GM19351 (cell line): ENCODE measurements around the gene GMEB1.
"Not testable (repeated sequence)": the region's sequence is repeated elsewhere in the genome, so short reads cannot be mapped to it uniquely, and the experiment has no call there.

ENCODE experiments used
- ATAC-seq: cut with Tn5 transposase; IDR thresholded peaks from one replicate; pipeline ENCODE4 v1.9.1; 2021; ENCODE audit warnings: mild to moderate bottlenecking, moderate library complexity; ENCODE audit not compliant: unreplicated experiment

GMEB1 gene, protein sequence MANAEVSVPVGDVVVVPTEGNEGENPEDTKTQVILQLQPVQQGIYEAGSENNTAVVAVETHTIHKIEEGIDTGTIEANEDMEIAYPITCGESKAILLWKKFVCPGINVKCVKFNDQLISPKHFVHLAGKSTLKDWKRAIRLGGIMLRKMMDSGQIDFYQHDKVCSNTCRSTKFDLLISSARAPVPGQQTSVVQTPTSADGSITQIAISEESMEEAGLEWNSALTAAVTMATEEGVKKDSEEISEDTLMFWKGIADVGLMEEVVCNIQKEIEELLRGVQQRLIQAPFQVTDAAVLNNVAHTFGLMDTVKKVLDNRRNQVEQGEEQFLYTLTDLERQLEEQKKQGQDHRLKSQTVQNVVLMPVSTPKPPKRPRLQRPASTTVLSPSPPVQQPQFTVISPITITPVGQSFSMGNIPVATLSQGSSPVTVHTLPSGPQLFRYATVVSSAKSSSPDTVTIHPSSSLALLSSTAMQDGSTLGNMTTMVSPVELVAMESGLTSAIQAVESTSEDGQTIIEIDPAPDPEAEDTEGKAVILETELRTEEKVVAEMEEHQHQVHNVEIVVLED

DNA sequence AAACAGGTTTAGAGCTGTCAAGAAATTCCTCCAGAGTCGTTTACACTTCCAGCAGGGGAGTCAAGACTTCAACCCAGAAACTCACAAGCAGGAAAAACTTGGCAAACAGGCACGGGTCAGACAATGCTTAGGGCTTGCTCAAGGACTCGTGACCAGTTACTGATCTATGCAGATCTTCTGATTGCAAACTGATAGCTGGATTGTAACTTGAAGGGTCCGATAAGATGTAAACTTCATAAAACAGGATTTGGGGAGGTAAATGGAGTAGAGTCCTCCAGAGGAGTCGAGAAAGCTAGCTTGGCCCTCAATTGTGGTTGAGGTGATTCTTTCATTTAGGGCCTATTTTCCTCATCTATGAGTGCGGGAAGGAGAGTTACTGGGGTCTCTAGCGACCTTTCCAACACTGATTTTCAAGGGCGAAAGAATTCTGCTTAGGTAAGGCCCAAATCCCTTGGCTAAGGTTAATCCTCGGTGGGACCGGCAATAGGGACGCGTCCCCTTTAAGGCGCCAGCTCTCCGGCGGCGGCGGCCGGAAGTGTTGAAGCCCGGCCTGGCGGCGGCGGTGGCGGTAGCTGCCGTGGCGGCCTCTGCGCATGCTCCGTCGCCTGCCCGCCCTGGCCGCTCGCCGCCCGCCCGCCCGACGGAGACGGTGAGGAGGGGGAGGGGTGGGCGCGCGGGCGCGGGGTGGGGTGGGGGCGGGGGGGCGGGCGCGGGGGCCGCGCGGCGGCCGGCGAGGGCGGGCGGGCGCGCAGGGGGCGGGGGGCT, at the start of gene GMEB1:
GMEB1 (plus strand) TSS at position 594 of the 765 bp plus-strand sequence. CDS start 14,829 bp downstream, outside the sequence.
- peak; percentile 57 for ATAC-seq

DNA sequence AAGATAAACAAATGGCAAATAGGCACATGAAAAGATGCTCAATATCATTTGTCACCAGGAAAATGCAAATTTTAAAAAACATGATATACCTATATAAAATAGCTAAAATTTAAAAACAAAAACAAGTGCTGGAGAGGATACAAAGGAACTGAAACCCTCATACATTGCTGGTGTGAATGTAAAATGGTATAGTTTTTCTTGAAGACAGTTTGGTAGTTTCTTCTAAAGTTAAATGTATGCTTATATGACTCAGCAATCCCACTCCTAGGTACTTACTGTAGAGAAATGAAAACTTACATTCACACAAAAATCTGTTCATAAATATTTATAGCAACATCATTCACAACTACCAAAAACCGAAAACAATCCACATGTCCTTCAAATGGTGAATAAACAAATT, 36.9 kb upstream of the GMEB1 start:
- no peak for ATAC-seq

DNA sequence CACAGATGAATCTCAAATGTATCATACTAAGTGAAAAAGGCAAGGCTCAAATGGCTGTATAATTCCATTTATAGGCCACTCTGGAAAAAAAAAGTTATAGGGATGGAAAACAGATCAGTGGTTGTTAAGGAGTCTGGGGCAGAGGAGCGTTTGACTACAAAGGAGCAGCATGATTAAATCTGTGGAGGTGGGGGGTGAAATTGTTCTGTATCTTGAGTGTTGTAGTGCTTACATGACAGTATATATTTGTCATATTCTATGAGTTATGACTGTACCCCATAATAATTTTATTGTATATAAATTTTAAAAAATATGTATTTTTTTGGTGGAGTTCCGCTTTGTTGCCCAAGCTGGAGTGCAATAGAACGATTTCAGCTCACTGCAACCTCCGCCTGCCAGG, 36.0 kb upstream of the GMEB1 start:
- no peak for ATAC-seq

DNA sequence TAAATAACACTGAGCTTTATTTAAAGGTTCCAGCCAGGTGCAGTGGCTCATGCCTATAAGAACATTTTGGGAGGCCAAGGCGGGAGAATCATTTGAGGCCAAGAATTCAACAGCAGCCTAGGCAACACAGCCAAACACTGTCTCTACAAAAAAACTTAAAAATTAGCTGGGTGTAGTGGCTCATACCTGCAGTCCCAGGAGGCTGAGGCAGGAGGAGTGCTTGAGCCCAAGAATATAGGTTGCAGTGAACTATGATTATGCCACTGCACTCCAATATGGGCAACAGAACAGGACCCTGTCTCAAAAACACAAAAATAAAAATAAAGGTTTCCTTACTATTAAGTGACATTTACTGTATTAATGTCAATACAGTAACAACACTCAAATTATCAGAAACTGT, 27.8 kb upstream of the GMEB1 start:
- ATAC-seq: no peak

DNA sequence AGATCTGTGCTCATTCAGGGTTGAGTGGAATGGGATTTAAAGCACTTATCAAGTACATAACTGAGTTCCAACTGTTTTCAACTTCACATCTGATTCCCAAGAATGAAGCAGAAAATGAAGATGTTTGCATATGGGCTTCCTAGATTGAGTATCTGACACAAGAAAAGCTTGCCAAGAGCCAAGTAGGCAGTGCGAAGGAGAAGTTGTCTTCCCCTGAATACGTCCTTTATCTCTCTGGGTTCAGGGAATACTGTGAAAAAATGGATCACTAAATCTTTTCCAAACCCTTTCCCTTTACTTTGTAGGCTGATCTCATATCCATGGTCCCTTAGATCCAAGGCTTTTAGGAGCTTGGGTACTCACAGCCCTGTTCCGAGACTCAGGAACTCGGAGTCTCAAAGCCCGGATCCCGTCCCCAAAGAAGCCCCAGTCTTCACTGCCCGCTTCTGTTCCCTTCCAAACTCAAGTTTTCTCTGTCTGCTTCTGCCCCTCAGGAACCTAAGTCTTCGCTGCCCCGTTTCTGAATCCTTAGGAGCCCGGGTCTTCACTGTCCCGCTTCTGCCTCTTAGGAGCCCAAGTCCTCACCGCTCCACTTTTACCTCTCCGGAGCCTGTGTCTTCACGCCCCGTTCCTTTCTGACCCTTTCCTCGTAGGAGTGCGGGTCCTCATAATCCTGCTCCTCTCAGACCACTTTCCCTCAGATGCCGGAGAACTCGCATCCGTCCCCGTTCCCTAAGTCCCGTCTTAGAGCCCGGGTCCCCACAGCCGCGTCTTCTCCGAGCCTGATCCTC, 26.3 kb upstream of the GMEB1 start:
- ATAC-seq: no peak

DNA sequence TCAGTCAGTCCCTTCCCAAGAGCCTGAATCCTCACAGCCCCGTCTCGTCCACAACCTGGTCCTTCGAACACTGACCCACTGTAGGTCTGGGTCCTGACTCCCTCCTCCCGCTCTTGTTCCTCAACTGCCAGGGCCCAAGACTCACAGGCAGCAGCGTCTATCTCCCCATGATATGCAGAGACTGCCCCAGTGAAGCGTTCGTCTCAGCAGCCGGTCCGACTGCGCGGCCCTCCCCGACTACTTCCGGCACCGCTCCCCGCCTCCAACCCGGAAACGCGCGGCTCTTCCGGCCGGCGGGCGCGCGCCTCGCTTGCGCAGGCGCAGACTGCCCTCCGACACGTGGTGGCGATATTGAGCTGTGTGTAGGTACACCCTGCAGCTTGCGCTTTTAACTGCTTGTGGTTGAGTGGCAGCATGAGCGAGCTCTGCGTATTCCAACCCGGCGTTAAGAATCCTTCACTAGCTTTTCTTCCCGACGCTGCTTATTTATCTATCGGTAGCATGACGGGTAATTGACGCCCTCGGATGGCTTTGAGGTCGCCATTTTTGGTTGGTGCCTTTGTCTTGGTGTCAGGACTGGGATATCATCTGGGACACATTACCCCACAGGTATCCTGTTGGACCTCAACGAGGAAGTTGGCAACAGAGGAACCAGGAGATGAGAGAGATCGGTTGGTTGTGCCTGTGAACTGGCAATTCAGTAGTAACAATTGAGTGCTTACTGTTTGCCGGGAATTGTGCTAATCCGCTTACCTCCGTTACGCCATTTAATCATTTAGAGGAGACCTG, 25.5 kb upstream of the GMEB1 start, which contains the start of gene TAF12:
TAF12 (minus strand) TSS at position 221 of the 789 bp plus-strand sequence. CDS start 20,986 bp downstream, outside the sequence.
- peak; percentile 68 for ATAC-seq

DNA sequence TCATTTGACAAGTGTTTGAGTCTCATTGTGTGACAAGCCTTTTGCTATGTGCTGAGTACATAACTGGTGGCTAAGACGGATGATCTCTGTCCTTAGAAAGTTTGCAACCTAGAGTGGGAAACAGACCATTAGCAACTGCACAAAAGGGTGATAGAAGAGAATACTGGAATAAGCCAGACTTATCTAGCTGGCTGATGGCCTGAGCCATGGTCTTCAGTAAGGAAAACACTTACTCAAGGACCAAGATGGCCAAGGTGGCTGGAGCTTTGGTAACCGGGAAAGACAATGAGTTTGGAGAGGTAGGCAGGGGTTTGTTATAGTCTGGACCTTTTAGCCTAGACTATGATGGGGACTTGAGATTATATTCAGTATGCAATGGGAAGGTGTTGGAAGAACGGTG, 24.1 kb upstream of the GMEB1 start:
- no peak for ATAC-seq

DNA sequence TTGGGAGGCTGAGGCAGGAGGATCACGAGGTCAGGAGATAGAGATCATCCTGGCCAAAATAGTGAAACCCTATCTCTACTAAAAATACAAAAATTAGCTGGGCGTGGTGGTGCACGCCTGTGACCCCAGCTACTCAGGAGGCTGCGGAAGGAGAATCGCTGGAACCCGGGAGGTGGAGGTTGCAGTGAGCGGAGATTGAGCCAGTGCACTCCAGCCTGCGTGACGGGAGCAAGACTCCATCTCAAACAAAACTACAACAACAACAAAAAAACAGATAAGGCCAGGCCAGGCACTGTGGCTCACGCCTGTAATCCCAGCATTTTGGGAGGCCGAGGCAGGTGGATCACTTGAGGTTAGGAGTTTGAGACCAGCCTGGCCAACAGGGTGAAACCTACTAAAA, 23.2 kb upstream of the GMEB1 start:
- not testable (repeated sequence) for ATAC-seq

DNA sequence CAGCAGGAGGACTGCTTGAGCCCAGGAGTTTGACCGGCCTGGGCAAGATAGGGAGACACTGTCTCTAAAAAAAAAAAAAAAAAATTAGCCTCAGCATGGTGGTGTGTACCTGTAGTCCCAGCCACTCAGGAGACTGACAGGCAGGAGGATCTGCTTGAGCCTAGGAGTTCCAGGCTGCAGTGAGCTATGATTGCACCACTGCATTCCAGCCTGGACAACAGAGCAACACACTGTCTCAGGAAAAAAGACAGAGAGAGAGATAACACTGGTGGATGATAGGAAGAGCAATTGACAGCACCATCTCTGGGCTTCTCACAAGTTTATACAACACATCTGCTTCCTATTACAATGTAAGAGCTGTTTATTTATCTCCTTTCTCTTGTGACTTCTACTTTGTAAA, 22.5 kb upstream of the GMEB1 start:
- ATAC-seq: no peak

DNA sequence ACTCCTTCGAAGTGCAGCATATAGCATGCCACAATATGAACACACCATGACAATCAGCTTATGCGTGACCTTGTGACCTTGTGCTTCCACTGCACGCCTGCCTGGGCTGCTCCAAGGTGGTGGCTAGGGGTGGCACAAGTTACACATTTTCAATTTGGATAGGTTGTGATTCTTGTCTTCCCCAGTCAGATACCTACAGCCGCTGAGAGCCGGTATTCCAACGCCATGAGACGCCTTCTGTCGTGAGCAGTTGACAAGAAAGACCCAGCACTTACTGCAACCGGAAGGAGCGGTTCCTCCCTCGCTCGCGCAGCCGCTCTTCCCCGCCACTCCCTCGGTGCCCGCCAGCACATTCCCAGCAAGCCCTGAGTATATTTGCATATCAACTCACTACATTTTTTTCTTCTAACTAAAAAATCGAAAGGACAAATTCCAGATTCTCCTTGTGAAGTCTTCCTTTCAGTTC, 20.5 kb upstream of the GMEB1 start:
- ATAC-seq: peak; percentile 66

DNA sequence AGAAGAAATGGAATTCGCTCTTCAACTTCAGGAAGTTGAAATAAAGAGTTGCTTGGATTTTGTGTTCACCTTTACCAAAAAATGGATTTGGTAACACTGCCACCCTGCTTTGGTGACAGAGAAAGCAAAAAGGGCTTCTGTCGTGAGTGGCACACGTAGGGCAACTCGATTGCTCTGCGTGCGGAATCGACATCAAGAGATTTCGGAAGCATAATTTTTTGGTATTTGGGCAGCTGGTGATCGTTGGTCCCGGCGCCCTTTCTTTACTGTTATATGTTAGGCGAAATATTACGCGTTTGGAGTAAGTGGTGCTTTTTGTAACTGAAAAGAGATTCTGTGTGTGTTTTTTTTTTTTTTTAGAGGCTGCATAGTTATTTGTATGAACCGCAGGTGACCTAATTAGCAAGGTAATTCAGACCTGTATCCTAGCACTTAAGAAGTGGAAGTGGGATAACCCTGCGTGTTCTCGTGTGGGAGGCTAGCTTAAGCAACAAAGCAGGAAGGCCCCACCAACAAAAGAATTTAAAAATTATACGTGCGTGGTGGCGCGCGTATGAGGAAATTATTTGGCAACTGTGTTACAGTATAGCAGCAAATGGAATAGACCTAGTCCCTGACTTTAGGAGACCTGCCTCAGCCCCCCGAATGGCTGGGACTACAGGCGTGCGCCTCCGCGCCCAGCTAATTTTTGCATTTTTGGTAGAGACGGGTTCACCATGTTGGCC, 19.9 kb upstream of the GMEB1 start, which contains the start of gene RNU11:
RNU11 (plus strand) TSS at position 127 of the 725 bp plus-strand sequence.
- ATAC-seq: peak; percentile 66

DNA sequence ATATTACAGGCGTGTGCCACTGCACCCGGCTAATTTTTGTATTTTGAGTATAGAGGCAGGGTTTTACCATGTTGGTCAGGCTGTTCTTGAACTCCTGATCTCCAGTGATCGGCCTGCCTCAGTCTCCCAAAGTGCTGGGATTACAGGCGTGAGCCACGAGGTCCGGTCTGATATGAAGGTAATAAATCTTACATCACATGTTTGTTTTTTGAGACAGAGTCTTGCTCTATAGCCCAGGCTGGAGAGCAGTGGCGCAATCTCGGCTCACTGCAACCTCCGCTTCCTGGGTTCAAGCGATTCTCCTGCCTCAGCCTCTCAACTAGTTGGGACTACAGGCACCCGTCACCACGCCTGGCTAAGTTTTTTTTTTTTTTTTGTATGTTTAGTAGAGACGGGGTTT, 15.5 kb upstream of the GMEB1 start:
- not testable (repeated sequence) for ATAC-seq

DNA sequence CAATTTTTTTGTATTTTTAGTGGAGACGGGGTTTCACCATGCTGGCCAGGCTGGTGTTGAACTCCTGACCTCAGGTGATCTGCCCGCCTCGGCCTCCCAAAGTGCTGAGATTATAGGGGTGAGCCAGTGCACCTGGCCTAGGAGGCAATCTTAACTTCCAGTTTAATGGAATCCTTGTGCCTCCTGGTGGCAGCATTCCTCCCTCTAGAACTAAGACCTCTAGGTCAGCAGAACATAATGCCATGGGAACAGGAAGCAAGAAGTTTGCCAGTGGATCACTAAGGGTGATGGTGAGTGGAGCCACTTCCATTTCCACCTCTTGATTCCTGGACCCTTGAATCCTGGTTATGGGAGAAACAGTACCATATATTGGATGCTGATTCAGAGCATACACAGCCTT, 14.7 kb upstream of the GMEB1 start:
- ATAC-seq: not testable (repeated sequence)

DNA sequence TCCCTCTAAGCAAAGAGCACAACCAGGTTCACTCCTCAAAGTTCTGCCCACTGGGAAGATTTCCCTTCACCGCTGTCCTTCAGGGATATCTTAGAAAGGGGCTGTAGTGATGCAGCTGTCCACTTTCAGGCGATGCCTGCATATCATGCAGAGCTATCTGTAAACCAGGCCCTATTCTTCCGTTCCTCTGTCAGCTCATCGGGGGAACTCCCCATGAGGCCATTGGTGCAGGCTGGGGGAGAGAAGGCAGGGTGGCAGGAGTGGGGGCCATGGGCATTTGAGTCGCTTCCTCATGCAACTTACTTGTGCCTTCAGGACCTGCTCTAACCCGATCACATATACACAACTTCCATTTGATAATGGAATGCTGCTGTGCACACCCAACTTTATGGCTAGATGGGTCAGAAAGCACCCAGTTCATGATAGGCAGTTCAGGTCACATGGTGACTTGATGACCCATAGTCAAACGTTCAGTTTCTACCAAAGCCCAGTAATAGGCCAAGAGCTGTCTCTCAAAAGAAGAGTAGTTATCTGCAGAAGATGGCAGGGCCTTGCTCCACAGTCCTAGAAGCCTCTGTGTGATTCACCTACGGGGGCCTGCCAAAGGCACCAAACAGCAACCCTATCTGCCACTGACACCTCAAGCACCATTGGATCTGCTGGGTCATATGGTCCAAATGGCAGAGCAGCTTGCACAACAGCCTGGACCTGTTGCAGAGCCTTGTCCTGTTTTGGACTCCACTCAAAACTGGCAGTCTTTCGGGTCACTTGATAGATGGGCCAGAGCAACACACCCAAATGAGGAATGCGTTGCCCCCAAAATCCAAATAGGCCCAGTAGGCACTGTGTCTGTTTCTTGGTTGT, 12.9 kb upstream of the GMEB1 start:
- ATAC-seq: not testable (repeated sequence)

DNA sequence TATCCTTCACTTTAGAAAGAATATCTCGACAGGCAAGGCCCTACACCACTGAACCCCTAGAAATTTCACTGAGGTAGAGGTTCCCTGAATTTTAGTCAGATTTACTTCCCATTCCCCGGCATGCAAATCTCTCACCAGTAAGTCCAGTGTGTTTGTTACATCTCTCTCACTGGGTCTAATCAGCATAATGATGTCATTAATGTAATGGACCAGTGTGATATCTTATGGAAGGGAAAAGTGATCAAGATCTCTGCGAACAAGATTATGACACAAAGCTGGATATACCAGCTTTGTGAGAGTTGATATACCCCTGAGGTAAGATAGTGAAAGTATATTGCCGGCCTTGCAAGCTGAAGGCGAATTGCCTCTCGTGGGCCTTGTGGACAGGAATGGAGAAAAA, 12.2 kb upstream of the GMEB1 start:
- ATAC-seq: no peak

DNA sequence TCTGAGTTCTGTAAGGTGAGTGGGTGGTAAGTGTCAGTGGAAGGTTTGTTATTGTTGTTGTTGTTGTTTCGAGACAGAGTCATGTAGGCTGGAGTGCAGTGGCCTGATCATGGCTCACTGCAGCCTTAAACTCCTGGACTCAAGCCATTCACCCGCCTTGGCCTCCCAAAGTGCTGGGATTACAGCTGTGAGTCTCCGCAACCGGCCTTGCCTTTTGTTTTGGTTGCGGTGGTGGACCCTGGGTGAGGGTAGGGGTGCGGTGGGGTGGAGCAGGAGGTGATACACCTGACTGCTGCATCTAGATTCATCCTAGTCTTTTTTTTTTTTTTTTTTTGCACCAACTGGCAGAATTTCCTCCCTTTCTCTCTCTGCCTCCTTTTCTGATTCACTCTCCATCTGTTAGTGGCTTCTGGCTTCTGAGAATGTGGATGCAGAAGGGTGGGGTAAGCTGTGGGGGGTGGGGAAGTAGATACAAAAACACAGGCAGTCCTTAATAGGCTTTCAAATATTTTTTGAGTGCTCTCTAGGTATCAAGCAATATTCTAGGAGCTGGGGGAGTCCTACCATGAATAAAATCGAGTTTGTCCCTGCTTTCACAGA, 4.6 kb upstream of the GMEB1 start:
- ATAC-seq: no peak

DNA sequence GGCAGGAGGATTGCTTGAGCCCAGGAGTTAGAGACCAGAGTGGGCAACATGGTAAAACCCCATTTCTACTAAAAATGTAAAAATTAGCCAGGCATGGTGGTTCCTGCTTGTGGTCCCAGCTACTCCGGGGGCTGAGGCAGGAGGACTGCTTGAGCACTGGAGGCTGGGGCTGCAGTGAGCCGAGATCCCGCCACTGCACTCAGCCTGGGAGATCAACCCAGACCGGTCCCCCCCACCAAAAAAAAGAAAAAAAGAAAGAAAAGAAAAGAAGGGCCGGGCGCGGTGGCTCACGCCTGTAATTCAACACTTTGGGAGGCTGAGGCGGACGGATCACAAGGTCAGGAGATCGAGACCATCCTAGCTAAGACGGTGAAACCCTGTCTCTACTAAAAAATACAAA, 1.8 kb upstream of the GMEB1 start:
- no peak for ATAC-seq
